GM12878 (cell line): ENCODE results near the gene CAB39L. TPM values are rescaled to one million over a fixed set of nuclear protein-coding genes. Genes with fewer than 3 reads are reported as not detected.

Source experiments
- ATAC-seq: fragments of 200-7000 bp; cut with Tn5 transposase; 3 replicates; pipeline ENCODE4 v1.9.1; 2020; ENCODE audit warnings: mild to moderate bottlenecking, moderate library complexity
- BruUV-seq: library from RNA; stranded (reverse); fragments of 400-500 nt; replicated peaks from 2 replicates; lab custom pipeline; 2021; lab: Mats Ljungman, UMichigan
- CTCF ChIA-PET: fragments of 300-600 bp; sonication (Branson Sonifier 250); formaldehyde crosslinking; extraction: SDS; loops from one replicate; lab custom pipeline; 2021; ENCODE audit warnings: inconsistent platforms; lab: Yijun Ruan, JAX
- POLR2A ChIA-PET: fragments of 350-600 bp; formaldehyde crosslinking; extraction: SDS; loops from one replicate; lab custom pipeline; 2021; ENCODE audit warnings: inconsistent platforms; lab: Charles Lee
- RAD21 ChIA-PET: fragments of 300-600 bp; sonication (Branson Sonifier 250); formaldehyde crosslinking; loops from one replicate; lab custom pipeline; 2023; ENCODE audit warnings: antibody characterized with exemption; ENCODE audit not compliant: unreplicated experiment; lab: Charles Lee
- SMC1A ChIA-PET: fragments of 300-600 bp; sonication (Branson Sonifier 250); formaldehyde crosslinking; loops from one replicate; lab custom pipeline; 2023; ENCODE audit not compliant: unreplicated experiment, uncharacterized antibody; lab: Charles Lee
- DNase-seq: peaks from one replicate; pipeline ENCODE4 v3.0.0-alpha.2; 2011; ENCODE audit warnings: low read depth, low spot score
- FAIRE-seq: peaks from 3 replicates; lab custom pipeline; 2011; peaks lifted over from hg19 to GRCh38; lab: Jason Lieb, UNC
- H2AFZ ChIP-seq: 2 replicates; pipeline ENCODE4 v1.6.0; 2011; ENCODE audit warnings: low read depth, low read length, control low read depth; ENCODE audit not compliant: control insufficient read depth
- H3K27ac ChIP-seq: 2 replicates; pipeline ENCODE4 v1.5.1; 2011; ENCODE audit warnings: control low read depth; ENCODE audit not compliant: control insufficient read depth, insufficient read depth
- H3K27me3 ChIP-seq, 2 experiments: replicated peaks in 1 of 2; 2 replicates each; pipeline versions ENCODE4 v1.6.0 to v1.6.1; 2011; ENCODE audit warnings: low read length in 1 of 2; ENCODE audit not compliant: control insufficient read depth in 2 of 2, insufficient read depth in 2 of 2
- H3K36me3 ChIP-seq, 2 experiments: 2 replicates each; pipeline ENCODE4 v1.5.1; 2011; ENCODE audit warnings: low read length in 1 of 2; ENCODE audit not compliant: control insufficient read depth in 2 of 2, insufficient read depth in 2 of 2
- H3K4me1 ChIP-seq: 2 replicates; pipeline ENCODE4 v1.6.1; 2011; ENCODE audit warnings: mild to moderate bottlenecking, low read length, moderate library complexity, mixed read lengths; ENCODE audit not compliant: control insufficient read depth, insufficient read depth
- H3K4me2 ChIP-seq: 2 replicates; pipeline ENCODE4 v1.6.0; 2011; ENCODE audit warnings: control low read depth; ENCODE audit not compliant: control insufficient read depth, insufficient read depth
- H3K4me3 ChIP-seq: fragments of 200-600 bp; sonication (generic); 2 replicates; pipeline ENCODE4 v1.5.1; 2016
- H3K79me2 ChIP-seq: 2 replicates; pipeline ENCODE4 v1.6.0; 2011; ENCODE audit warnings: low read length; ENCODE audit not compliant: control insufficient read depth, insufficient read depth
- H3K9ac ChIP-seq: 2 replicates; pipeline ENCODE4 v1.8.0; 2011; ENCODE audit warnings: low read length, control low read depth, mixed read lengths; ENCODE audit not compliant: control insufficient read depth, insufficient read depth
- H3K9me3 ChIP-seq: replicated peaks from 3 replicates; pipeline ENCODE4 v1.5.1; 2011; ENCODE audit warnings: mild to moderate bottlenecking, low read length; ENCODE audit not compliant: control insufficient read depth, insufficient read depth
- H4K20me1 ChIP-seq: 2 replicates; pipeline ENCODE4 v1.6.0; 2011; ENCODE audit not compliant: control insufficient read depth, insufficient read depth
- ASH2L ChIP-seq: fragments of 300-600, 200-600 bp; sonication (generic); IDR thresholded peaks from 2 replicates; pipeline ENCODE4 v1.6.1; 2017; ENCODE audit warnings: low read depth, mild to moderate bottlenecking, borderline replicate concordance
- BMI1 ChIP-seq: fragments of 450-650 bp; IDR thresholded peaks from 2 replicates; pipeline ENCODE4 v1.6.1; 2016; ENCODE audit warnings: mild to moderate bottlenecking, moderate library complexity, borderline replicate concordance
- SPI1 ChIP-seq: IDR thresholded peaks from 2 replicates; pipeline ENCODE4 v1.6.1; 2011; ENCODE audit warnings: low read depth, mild to moderate bottlenecking, low read length, moderate library complexity, borderline replicate concordance; ENCODE audit not compliant: insufficient read depth
- STAT3 ChIP-seq: IDR thresholded peaks from 2 replicates; pipeline ENCODE4 v1.6.1; 2011; ENCODE audit warnings: low read depth, low read length, improper control_type of control experiment
- WGBS: methylation state at CpG from one replicate; pipeline ENCODE4 v1.1.6; 2016; ENCODE audit warnings: low lambda C conversion rate; ENCODE audit not compliant: insufficient replicate concordance, insufficient coverage; ENCODE audit errors: missing lambda C conversion rate; 5-methylcytosine and 5-hydroxymethylcytosine counted together
- in situ Hi-C: fragments of 300-500 bp; cut with MboI; formaldehyde crosslinking; loops from 9 replicates; pipeline ENCODE4 v1.14.3; 2018; ENCODE audit warnings: mixed read lengths
- intact Hi-C: fragments of 100-400 bp; cut with micrococcal nuclease; formaldehyde crosslinking; loops from one replicate; pipeline ENCODE4 v1.14.2; 2022; ENCODE audit not compliant: unreplicated experiment
- polyA plus RNA-seq, 11 experiments: library from polyadenylated mRNA; depleted of rRNA in 4 of 11; unstranded in 6 of 11; stranded (reverse) in 5 of 11; fragments of >200 nt; fragmentation: Nextera tagmentation in 4 of 11; fragmentation: Illumina TruSeq in 1 of 11; extraction: Ambion mirVana in 4 of 11; extraction: Trizol in 1 of 11; gene quantifications; 1 replicate in 1 of 11; 2 replicates in 10 of 11; pipeline versions ENCODE4 v1.2.1 to v1.2.3, GENCODE V29; 2011 to 2016; ENCODE audit warnings: inconsistent platforms in 2 of 11, missing spikeins in 2 of 11, low read depth in 1 of 11
- total RNA-seq, 4 experiments: library from RNA; depleted of rRNA in 3 of 4; stranded (reverse); fragments of >200 nt in 3 of 4; fragmentation: Illumina TruSeq in 1 of 4; extraction: Trizol in 1 of 4; gene quantifications; 2 replicates each; pipeline versions ENCODE4 v1.2.1 to v1.2.3, GENCODE V29; 2013 to 2021
- TF ChIP-seq, protein P1 (sequence below), 3 experiments: IDR thresholded peaks in 2 of 3; conservative IDR thresholded peaks in 1 of 3; 2 replicates each; pipeline ENCODE4 v1.5.1; 2011; ENCODE audit warnings: low read depth in 3 of 3, low read length in 3 of 3, mild to moderate bottlenecking in 3 of 3, control low read depth in 2 of 3, moderate library complexity in 2 of 3, inconsistent platforms in 1 of 3, mixed read lengths in 1 of 3; ENCODE audit not compliant: control insufficient read depth in 2 of 3, insufficient read depth in 1 of 3; ENCODE audit errors: extremely low read depth in 1 of 3

CAB39L gene
- total and polyA plus RNA-seq, 10 of the 15 experiments (the other 5 are each of a cell fraction or from before 2014, with no cell fraction given), result 0.88 to 3.0 (median 1.7) TPM

DNA sequence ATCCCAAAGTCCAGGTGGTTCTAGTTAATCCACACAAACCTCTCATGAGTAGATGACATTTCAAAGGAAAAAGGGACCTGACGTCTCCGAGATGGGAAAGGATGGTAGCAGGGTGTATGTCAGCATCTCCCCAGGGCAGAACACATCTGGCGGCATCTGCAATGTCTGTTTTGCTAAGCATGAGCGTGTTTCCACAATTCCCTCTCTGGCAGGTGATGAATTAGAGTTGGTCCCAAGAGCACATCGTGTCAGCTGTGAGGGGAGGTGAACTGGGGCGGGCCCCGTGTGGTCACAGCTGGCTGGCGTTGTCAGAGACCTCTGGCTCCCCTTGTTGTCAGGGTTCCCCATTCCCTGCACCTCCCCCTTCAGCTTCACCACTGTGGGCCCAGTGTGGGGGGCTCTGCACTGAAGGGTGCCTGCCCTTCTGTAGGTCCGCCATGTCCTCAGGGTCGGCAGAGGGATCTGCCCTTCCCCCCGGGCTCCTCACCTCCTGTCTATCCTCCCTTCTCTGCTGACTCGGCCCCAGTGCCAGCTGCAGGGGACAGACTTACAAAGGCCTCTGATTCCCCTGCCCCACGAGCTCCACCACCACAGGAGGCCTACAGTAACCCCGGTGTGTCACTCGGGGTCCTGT, 138.0 kb downstream of the CAB39L start:
- Histone ChIP-seq H3K27ac (no peak overlapping the region), H3K27me3 (no peaks in the 10 kb centered on the region), H3K9me3 (no peaks in the 10 kb centered on the region), H3K4me1 (peaks cover 3% of the 10 kb centered on the region; the same call in 1 of the 2 replicates), H4K20me1 (no peaks in the 10 kb centered on the region), H3K4me2 (no peak overlapping the region), H2AFZ (no peak overlapping the region), H3K79me2 (no peaks in the 10 kb centered on the region), H3K4me3 (no peak overlapping the region), H3K36me3 (no peaks in the 10 kb centered on the region), H3K9ac (no peak overlapping the region)
- ChIA-PET RAD21 (interaction anchor here (1.3 kb wide), 1 partner anchor 303 kb away, joined by 3 read pairs; no protein-coding TSS in a partner anchor), CTCF (interaction anchor here (0.9 to 2.0 kb wide), 3 partner anchors 11 to 301 kb away, joined by 3 to 6 read pairs (median 4); no protein-coding TSS in a partner anchor), SMC1A (interaction anchor here (0.7 to 1.4 kb wide), 3 partner anchors 69 to 302 kb away, joined by 3 read pairs; no protein-coding TSS in a partner anchor), POLR2A (no interaction called here)
- 59% methylated on average over 15 of the region's 15 CpGs for WGBS
- in situ Hi-C loops, result no loop called here
- no TSS peak for BruUV-seq
- ATAC-seq (no peak), DNase-seq (no peak), FAIRE-seq (no peak)
- intact Hi-C loops, result loop anchor here (10.0 kb wide), 1 partner anchor 189 kb away; the partner anchor contains the start of gene PHF11
- TF ChIP-seq STAT3 (no peak), ASH2L (no peak), BMI1 (no peak), SPI1 (no peak)
- TF ChIP-seq, protein P1, sequence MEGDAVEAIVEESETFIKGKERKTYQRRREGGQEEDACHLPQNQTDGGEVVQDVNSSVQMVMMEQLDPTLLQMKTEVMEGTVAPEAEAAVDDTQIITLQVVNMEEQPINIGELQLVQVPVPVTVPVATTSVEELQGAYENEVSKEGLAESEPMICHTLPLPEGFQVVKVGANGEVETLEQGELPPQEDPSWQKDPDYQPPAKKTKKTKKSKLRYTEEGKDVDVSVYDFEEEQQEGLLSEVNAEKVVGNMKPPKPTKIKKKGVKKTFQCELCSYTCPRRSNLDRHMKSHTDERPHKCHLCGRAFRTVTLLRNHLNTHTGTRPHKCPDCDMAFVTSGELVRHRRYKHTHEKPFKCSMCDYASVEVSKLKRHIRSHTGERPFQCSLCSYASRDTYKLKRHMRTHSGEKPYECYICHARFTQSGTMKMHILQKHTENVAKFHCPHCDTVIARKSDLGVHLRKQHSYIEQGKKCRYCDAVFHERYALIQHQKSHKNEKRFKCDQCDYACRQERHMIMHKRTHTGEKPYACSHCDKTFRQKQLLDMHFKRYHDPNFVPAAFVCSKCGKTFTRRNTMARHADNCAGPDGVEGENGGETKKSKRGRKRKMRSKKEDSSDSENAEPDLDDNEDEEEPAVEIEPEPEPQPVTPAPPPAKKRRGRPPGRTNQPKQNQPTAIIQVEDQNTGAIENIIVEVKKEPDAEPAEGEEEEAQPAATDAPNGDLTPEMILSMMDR (IDR thresholded peaks at IDR 0.05 in 2 of 3, conservative IDR thresholded peaks at IDR 0.05 in 1 of 3; ENCODE audit: control insufficient read depth in 2 of 3, extremely low read depth in 1 of 3, insufficient read depth in 1 of 3, low read depth in 3 of 3, low read length in 3 of 3), result no peak
